H1 (cell line): ENCODE results near the gene MX1. TPM values are rescaled to one million over a fixed set of nuclear protein-coding genes. Genes with fewer than 3 reads are reported as not detected.

ENCODE experiments used
- CTCF ChIA-PET: fragments of 300-600 bp; sonication (Branson Sonifier 250); formaldehyde crosslinking; loops from one replicate; lab custom pipeline; 2021; ENCODE audit not compliant: partially characterized antibody; lab: Charles Lee
- POLR2A ChIA-PET: fragments of 300-600 bp; sonication (Branson Sonifier 250); formaldehyde crosslinking; loops from one replicate; lab custom pipeline; 2021; ENCODE audit warnings: inconsistent platforms; ENCODE audit not compliant: partially characterized antibody; lab: Charles Lee
- DNase-seq, 2 experiments: peaks; one replicate each; pipeline versions ENCODE4 v3.0.0 to v3.0.0-alpha.2; 2010 to 2022; ENCODE audit warnings: low spot score in 2 of 2, low read depth in 1 of 2, mixed read lengths in 1 of 2
- FAIRE-seq: peaks from 2 replicates; lab custom pipeline; 2011; peaks lifted over from hg19 to GRCh38; lab: Jason Lieb, UNC
- H2AFZ ChIP-seq: 2 replicates; pipeline ENCODE4 v1.8.1; 2012; ENCODE audit warnings: low read length, inconsistent platforms
- H2AK5ac ChIP-seq: 2 replicates; pipeline ENCODE4 v1.6.1; 2013; ENCODE audit warnings: low read depth, low read length
- H2BK120ac ChIP-seq: replicated peaks from 2 replicates; pipeline ENCODE3; 2013; ENCODE audit warnings: low read depth, low read length, inconsistent platforms
- H2BK12ac ChIP-seq: 2 replicates; pipeline ENCODE4 v1.6.1; 2013; ENCODE audit warnings: low read depth, low read length
- H2BK15ac ChIP-seq: 2 replicates; pipeline ENCODE4 v1.6.1; 2013; ENCODE audit warnings: low read length
- H2BK20ac ChIP-seq: 2 replicates; pipeline ENCODE4 v1.6.1; 2013; ENCODE audit warnings: low read length
- H2BK5ac ChIP-seq: 2 replicates; pipeline ENCODE4 v1.6.1; 2013; ENCODE audit warnings: low read depth, low read length
- H3K14ac ChIP-seq: 2 replicates; pipeline ENCODE4 v1.6.1; 2013; ENCODE audit warnings: inconsistent platforms; ENCODE audit not compliant: insufficient read length
- H3K18ac ChIP-seq: 2 replicates; pipeline ENCODE4 v1.6.1; 2013; ENCODE audit warnings: low read length; ENCODE audit errors: extremely low read depth
- H3K23ac ChIP-seq: 2 replicates; pipeline ENCODE4 v1.6.1; 2013; ENCODE audit warnings: inconsistent platforms; ENCODE audit not compliant: insufficient read length
- H3K23me2 ChIP-seq: 2 replicates; pipeline ENCODE4 v1.6.1; 2013; ENCODE audit warnings: low read depth, low read length
- H3K27ac ChIP-seq: 2 replicates; pipeline ENCODE4 v1.6.1; 2011; ENCODE audit warnings: low read depth, low read length, inconsistent platforms
- H3K27me3 ChIP-seq, 4 experiments: replicated peaks in 1 of 4; 1 replicate in 1 of 4; 2 replicates in 3 of 4; pipeline versions ENCODE4 v1.6.1 to v1.8.1; 2011 to 2013; ENCODE audit warnings: low read length in 3 of 4, mild to moderate bottlenecking in 3 of 4, inconsistent platforms in 2 of 4, mixed read lengths in 2 of 4, moderate library complexity in 1 of 4; ENCODE audit not compliant: control insufficient read depth in 3 of 4, insufficient read depth in 3 of 4; ENCODE audit errors: extremely low read depth in 1 of 4
- H3K36me3 ChIP-seq, 4 experiments: 2 replicates each; pipeline versions ENCODE4 v1.6.1 to v1.8.1; 2011 to 2013; ENCODE audit warnings: mild to moderate bottlenecking in 4 of 4, low read length in 3 of 4, moderate library complexity in 2 of 4, control low read depth in 1 of 4, inconsistent platforms in 1 of 4; ENCODE audit not compliant: insufficient read depth in 4 of 4, control insufficient read depth in 2 of 4
- H3K4ac ChIP-seq: replicated peaks from 2 replicates; pipeline ENCODE3; 2013; ENCODE audit warnings: low read length, low read depth, mixed read lengths, inconsistent platforms; ENCODE audit not compliant: insufficient read length
- H3K4me1 ChIP-seq, 4 experiments: replicated peaks in 1 of 4; 1 replicate in 1 of 4; 2 replicates in 3 of 4; pipeline versions ENCODE4 v1.6.1 to v1.8.1; 2011 to 2013; ENCODE audit warnings: low read length in 3 of 4, inconsistent platforms in 2 of 4, mixed read lengths in 1 of 4; ENCODE audit not compliant: insufficient read depth in 4 of 4, control insufficient read depth in 3 of 4
- H3K4me2 ChIP-seq, 2 experiments: 2 replicates each; pipeline versions ENCODE4 v1.6.1 to v1.8.1; 2011 to 2013; ENCODE audit warnings: low read depth in 2 of 2, low read length in 2 of 2, control low read depth in 1 of 2, inconsistent platforms in 1 of 2, mild to moderate bottlenecking in 1 of 2; ENCODE audit not compliant: insufficient read depth in 1 of 2
- H3K4me3 ChIP-seq, 4 experiments: fragments of 200-600, 300-600 bp in 1 of 4; sonication (generic), shearing (Covaris generic), sonication (Bioruptor Twin) in 1 of 4; 2 replicates each; pipeline versions ENCODE4 v1.5.1 to v1.8.1; 2011 to 2016; ENCODE audit warnings: low read length in 4 of 4, low read depth in 3 of 4, control low read depth in 2 of 4, inconsistent platforms in 2 of 4, mild to moderate bottlenecking in 2 of 4, mixed read lengths in 1 of 4, moderate library complexity in 1 of 4; ENCODE audit not compliant: insufficient read depth in 2 of 4; ENCODE audit errors: extremely low read depth in 1 of 4
- H3K56ac ChIP-seq: replicated peaks from 2 replicates; pipeline ENCODE3; 2013; ENCODE audit warnings: low read depth, mild to moderate bottlenecking, mixed read lengths, low read length, inconsistent platforms; ENCODE audit not compliant: insufficient read length
- H3K79me1 ChIP-seq: 2 replicates; pipeline ENCODE4 v1.6.1; 2013; ENCODE audit warnings: low read depth, low read length, control low read depth
- H3K79me2 ChIP-seq, 2 experiments: 2 replicates each; pipeline versions ENCODE4 v1.6.1 to v1.8.1; 2012 to 2013; ENCODE audit warnings: low read length in 2 of 2, mild to moderate bottlenecking in 2 of 2, inconsistent platforms in 1 of 2; ENCODE audit not compliant: insufficient read depth in 2 of 2, control insufficient read depth in 1 of 2
- H3K9ac ChIP-seq, 4 experiments: replicated peaks in 1 of 4; 1 replicate in 1 of 4; 2 replicates in 3 of 4; pipeline versions ENCODE4 v1.6.1 to v1.8.1; 2011 to 2013; ENCODE audit warnings: low read depth in 3 of 4, low read length in 3 of 4, control low read depth in 2 of 4, mild to moderate bottlenecking in 2 of 4, moderate library complexity in 2 of 4, inconsistent platforms in 1 of 4; ENCODE audit errors: extremely low read depth in 1 of 4
- H3K9me3 ChIP-seq, 2 experiments: 2 replicates each; pipeline versions ENCODE4 v1.6.1 to v1.8.1; 2012 to 2013; ENCODE audit warnings: mild to moderate bottlenecking in 2 of 2, moderate library complexity in 2 of 2, control low read depth in 1 of 2, inconsistent platforms in 1 of 2, low read depth in 1 of 2, low read length in 1 of 2, mixed read lengths in 1 of 2; ENCODE audit not compliant: insufficient read depth in 2 of 2
- H4K20me1 ChIP-seq, 2 experiments: replicated peaks in 1 of 2; 2 replicates each; pipeline versions ENCODE3 to v1.8.1; 2011 to 2013; ENCODE audit warnings: inconsistent platforms in 2 of 2, low read length in 2 of 2, mild to moderate bottlenecking in 1 of 2; ENCODE audit not compliant: insufficient read depth in 2 of 2, control insufficient read depth in 1 of 2
- H4K5ac ChIP-seq: 2 replicates; pipeline ENCODE4 v1.6.1; 2013; ENCODE audit warnings: low read length, low read depth, mixed read lengths, inconsistent platforms; ENCODE audit not compliant: insufficient read length
- H4K8ac ChIP-seq: 2 replicates; pipeline ENCODE4 v1.8.0; 2013; ENCODE audit warnings: mild to moderate bottlenecking, moderate library complexity, low read length, inconsistent platforms; ENCODE audit not compliant: insufficient read depth; ENCODE audit errors: extremely low read depth
- H4K91ac ChIP-seq: replicated peaks from 2 replicates; pipeline ENCODE3; 2013; ENCODE audit warnings: low read length, mixed read lengths, inconsistent platforms; ENCODE audit not compliant: insufficient read length
- ASH2L ChIP-seq: fragments of 200-600, 300-600 bp; sonication (generic); IDR thresholded peaks from one replicate; pipeline ENCODE4 v1.7.1; 2017; ENCODE audit warnings: low read length
- CBX8 ChIP-seq: fragments of 300-800, 300-1000 bp; sonication (generic); IDR thresholded peaks from 2 replicates; pipeline ENCODE4 v1.7.1; 2016; ENCODE audit warnings: low read depth, low read length, borderline replicate concordance
- EGR1 ChIP-seq: IDR thresholded peaks from 2 replicates; pipeline ENCODE4 v1.6.1; 2011; ENCODE audit warnings: low read depth, low read length, borderline replicate concordance
- EP300 ChIP-seq, 2 experiments: IDR thresholded peaks; 1 replicate in 1 of 2; 2 replicates in 1 of 2; pipeline ENCODE4 v1.6.1; 2011 to 2012; ENCODE audit warnings: low read depth in 2 of 2, low read length in 2 of 2, mild to moderate bottlenecking in 2 of 2, borderline replicate concordance in 1 of 2, inconsistent platforms in 1 of 2, moderate library complexity in 1 of 2
- MAFK ChIP-seq: IDR thresholded peaks from 2 replicates; pipeline ENCODE4 v1.6.1; 2012; ENCODE audit warnings: low read depth, mild to moderate bottlenecking, improper control_type of control experiment, low read length
- MAX ChIP-seq: IDR thresholded peaks from 2 replicates; pipeline ENCODE4 v1.6.1; 2012; ENCODE audit warnings: inconsistent platforms
- POU5F1 ChIP-seq: IDR thresholded peaks from 2 replicates; pipeline ENCODE4 v1.6.1; 2011; ENCODE audit warnings: low read depth, mild to moderate bottlenecking, low read length, moderate library complexity
- SAP30 ChIP-seq: fragments of 300-600 bp; sonication (generic); IDR thresholded peaks from 2 replicates; pipeline ENCODE4 v1.7.1; 2012; ENCODE audit warnings: low read length, moderate library complexity, mild to moderate bottlenecking, inconsistent platforms; ENCODE audit not compliant: insufficient read depth, insufficient replicate concordance
- SP1 ChIP-seq: IDR thresholded peaks from 2 replicates; pipeline ENCODE4 v1.6.1; 2011; ENCODE audit warnings: low read depth, low read length
- SRF ChIP-seq: IDR thresholded peaks from 2 replicates; pipeline ENCODE4 v1.6.1; 2011; ENCODE audit warnings: mild to moderate bottlenecking, low read depth, low read length, moderate library complexity
- TAF1 ChIP-seq: IDR thresholded peaks from 2 replicates; pipeline ENCODE4 v1.6.1; 2011; ENCODE audit warnings: mild to moderate bottlenecking, low read depth, low read length
- ZNF274 ChIP-seq: IDR thresholded peaks from 2 replicates; pipeline ENCODE4 v1.7.0; 2012; ENCODE audit warnings: low read length, borderline replicate concordance; ENCODE audit errors: extremely low read depth
- WGBS, 2 experiments: shearing (Covaris generic) in 1 of 2; methylation state at CpG; one replicate each; pipeline versions ENCODE4 v1.1.6 to v1.1.7; 2013 to 2015; ENCODE audit warnings: low lambda C conversion rate in 2 of 2, mixed read lengths in 2 of 2, inconsistent platforms in 1 of 2, low coverage in 1 of 2, missing lambda C conversion rate in 1 of 2; ENCODE audit not compliant: insufficient replicate concordance in 2 of 2, insufficient coverage in 1 of 2, insufficient read length in 1 of 2; ENCODE audit errors: extremely low coverage in 1 of 2, missing lambda C conversion rate in 1 of 2; 5-methylcytosine and 5-hydroxymethylcytosine counted together
- polyA plus RNA-seq, 7 experiments: library from polyadenylated mRNA; depleted of rRNA in 3 of 7; stranded (reverse) in 5 of 7; unstranded in 2 of 7; fragments of >200 nt in 5 of 7; fragments of 200-250 nt in 2 of 7; gene quantifications; 1 replicate in 5 of 7; 2 replicates in 1 of 7; 4 replicates in 1 of 7; pipeline versions ENCODE4 v1.2.1 to v1.2.3, GENCODE V29; 2011 to 2013; ENCODE audit warnings: missing spikeins in 2 of 7, mixed read lengths in 2 of 7
- total RNA-seq: library from RNA; stranded (reverse); fragmentation: NEBNext Ultra II Directional; extraction: Animal tissue kit (Norgen Biotek cat#: 25700); gene quantifications from 2 replicates; pipeline ENCODE4 v1.2.1, GENCODE V29; 2021

MX1 gene
- total and polyA plus RNA-seq, 2 of the 8 experiments (the other 6 are each of a cell fraction or from before 2014, with no cell fraction given), result 3.8 to 5.7 TPM

- WGBS, 2 experiments, result 68% methylated on average over 6 of the region's 6 CpGs; no CpG with 5 or more reads in 1 of the 2 experiments
- Histone ChIP-seq H4K5ac (no peak overlapping the region), H3K27ac (no peak overlapping the region)
These were observed 71.0 kb downstream of the MX1 start for GRCh38 chr21:41497008-41497407.

More at GRCh38 chr21:41497008-41497407, 71.0 kb downstream of the MX1 start:
- Histone ChIP-seq H3K4me1 (no peaks in the 10 kb centered on the region; a peak in 1 of 7 replicates), H3K9ac (no peak overlapping the region), H2BK5ac (no peak overlapping the region), H3K36me3 (no peaks in the 10 kb centered on the region), H3K79me1 (peaks cover 2% of the 10 kb centered on the region; the same call in 1 of the 2 replicates), H3K23me2 (no peaks in the 10 kb centered on the region), H2BK20ac (no peak overlapping the region), H3K18ac (no peak overlapping the region), H4K91ac (no peak overlapping the region), H2AFZ (no peak overlapping the region), H2AK5ac (no peak overlapping the region), H3K4me3 (no peak overlapping the region), H3K4me2 (no peak overlapping the region), H3K14ac (no peak overlapping the region), H3K9me3 (no peaks in the 10 kb centered on the region), H4K8ac (no peak overlapping the region), H3K79me2 (0 out of 4 replicates have a peak, but pooled peaks cover 0 to 4% of the 10 kb centered on the region in 2 experiments), H3K23ac (no peak overlapping the region), H4K20me1 (no peaks in the 10 kb centered on the region), H2BK120ac (no peak overlapping the region), H3K27me3 (no peaks in the 10 kb centered on the region), H2BK12ac (no peak overlapping the region), H3K56ac (no peak overlapping the region), H3K4ac (no peak overlapping the region), H2BK15ac (no peak overlapping the region)
- DNase-seq, result no peak
- POLR2A ChIA-PET, result interaction anchor here (1.3 kb wide), 1 partner anchor 19 kb away, joined by 3 read pairs; no protein-coding TSS in a partner anchor
- no peak for TF ChIP-seq POU5F1
- TF ChIP-seq TAF1, result no peak
- TF ChIP-seq ZNF274, result no peak
- no peak for TF ChIP-seq MAX
- no peak for TF ChIP-seq EP300 (IDR thresholded peaks at IDR 0.05; ENCODE audit: borderline replicate concordance in 1 of 2, low read depth in 2 of 2, low read length in 2 of 2)
- TF ChIP-seq MAFK, result no peak
- no peak for TF ChIP-seq SRF
- no peak for TF ChIP-seq SAP30
- TF ChIP-seq EGR1, result no peak
- no peak for TF ChIP-seq SP1
- TF ChIP-seq ASH2L, result no peak
- no peak for TF ChIP-seq CBX8
- CTCF ChIA-PET, result interaction anchor here (0.7 kb wide), 1 partner anchor 91 kb away, joined by 3 read pairs; no protein-coding TSS in a partner anchor
- FAIRE-seq, result no peak
